Suppressor macrophage treated with lipopolysaccharide for 1 hour (primary cell): ENCODE measurements around the gene ZDHHC12.

Experiments
- DNase-seq, 3 donors: peaks; one replicate each; pipeline ENCODE4 v3.0.0-alpha.2; 2020 to 2022

Gene ZDHHC12

GRCh38 chr9:128729766-128730517 lies 6.0 kb upstream of the ZDHHC12 start:
- no peak for DNase-seq

GRCh38 chr9:128729302-128729701 lies 5.4 kb upstream of the ZDHHC12 start:
- no peak for DNase-seq

GRCh38 chr9:128728298-128728697 lies 4.4 kb upstream of the ZDHHC12 start:
- DNase-seq = no peak

- DNase-seq = no peak
Observed at GRCh38 chr9:128727640-128728248, 3.8 kb upstream of the ZDHHC12 start.

- peak; percentile 69 to 78 (median 71) for DNase-seq
Observed at GRCh38 chr9:128724744-128725211, 851 bp upstream of the ZDHHC12 start.

- peak in 2 of 3 donors; percentile 10 to 21 for DNase-seq
Observed at GRCh38 chr9:128723352-128723865, 518 bp downstream of the ZDHHC12 start.

GRCh38 chr9:128722380-128723351 lies 1.3 kb downstream of the ZDHHC12 start:
- DNase-seq = no peak

- no peak for DNase-seq
Observed at GRCh38 chr9:128721487-128722010, 2.4 kb downstream of the ZDHHC12 start.

GRCh38 chr9:128720841-128721486 lies 3.0 kb downstream of the ZDHHC12 start:
- DNase-seq = no peak

GRCh38 chr9:128719919-128720605 lies 3.9 kb downstream of the ZDHHC12 start:
- DNase-seq = no peak

GRCh38 chr9:128718475-128718874 lies 5.5 kb downstream of the ZDHHC12 start:
- DNase-seq = no peak

GRCh38 chr9:128718047-128718446 lies 5.9 kb downstream of the ZDHHC12 start:
- no peak for DNase-seq

GRCh38 chr9:128716581-128717254 lies 7.2 kb downstream of the ZDHHC12 start:
- no peak for DNase-seq

- DNase-seq = no peak
Observed at GRCh38 chr9:128715436-128715750, 8.5 kb downstream of the ZDHHC12 start.

GRCh38 chr9:128714586-128715435 lies 9.1 kb downstream of the ZDHHC12 start:
- no peak for DNase-seq

GRCh38 chr9:128713941-128714573 lies 9.9 kb downstream of the ZDHHC12 start:
- DNase-seq = no peak

GRCh38 chr9:128713411-128713780 lies 10.5 kb downstream of the ZDHHC12 start:
- no peak for DNase-seq

- no peak for DNase-seq
Observed at GRCh38 chr9:128712451-128713410, 11.2 kb downstream of the ZDHHC12 start.
